AG04450 (cell line): ENCODE measurements around the gene DCBLD1. TPM values are rescaled to one million over a fixed set of nuclear protein-coding genes. Genes with fewer than 3 reads are reported as not detected.
"Not testable (repeated sequence)": the region's sequence is repeated elsewhere in the genome, so short reads cannot be mapped to it uniquely, and the experiment has no call there.

Experiments
- CTCF ChIA-PET: fragments of 300-600, 350-600 bp; formaldehyde crosslinking; extraction: SDS; loops from one replicate; lab custom pipeline; 2022; ENCODE audit warnings: antibody characterized with exemption, inconsistent platforms; lab: Charles Lee
- POLR2A ChIA-PET: fragments of 350-600 bp; formaldehyde crosslinking; extraction: SDS; loops from one replicate; lab custom pipeline; 2021; ENCODE audit warnings: antibody characterized with exemption, inconsistent platforms; lab: Yijun Ruan, JAX
- DNase-seq: peaks from one replicate; pipeline ENCODE4 v3.0.0-alpha.2; 2011; ENCODE audit warnings: low read depth, low spot score
- H3K27ac ChIP-seq: one replicate; pipeline ENCODE4 v1.5.1; 2012; ENCODE audit warnings: low read depth, low read length, control low read depth
- H3K27me3 ChIP-seq: one replicate; pipeline ENCODE4 v1.6.0; 2012; ENCODE audit warnings: low read length; ENCODE audit not compliant: control insufficient read depth, insufficient read depth
- H3K4me3 ChIP-seq: 2 replicates; pipeline ENCODE4 v1.5.1; 2011; ENCODE audit warnings: mild to moderate bottlenecking, low read depth, low read length, control low read depth
- H3K9me3 ChIP-seq: 2 replicates; pipeline ENCODE4 v1.5.1; 2012; ENCODE audit warnings: low read length; ENCODE audit not compliant: control insufficient read depth, insufficient read depth
- polyA plus RNA-seq: library from polyadenylated mRNA; depleted of rRNA; stranded (reverse); fragments of >200 nt; gene quantifications from 2 replicates; pipeline ENCODE4 v1.2.3, GENCODE V29; 2011
- TF ChIP-seq, protein P1 (sequence below): IDR thresholded peaks from 2 replicates; pipeline ENCODE4 v1.5.1; 2011; ENCODE audit warnings: low read depth, low read length, control low read depth, inconsistent platforms

Gene DCBLD1
- polyA plus RNA-seq, 1 experiment, result 19.0 TPM

DNA sequence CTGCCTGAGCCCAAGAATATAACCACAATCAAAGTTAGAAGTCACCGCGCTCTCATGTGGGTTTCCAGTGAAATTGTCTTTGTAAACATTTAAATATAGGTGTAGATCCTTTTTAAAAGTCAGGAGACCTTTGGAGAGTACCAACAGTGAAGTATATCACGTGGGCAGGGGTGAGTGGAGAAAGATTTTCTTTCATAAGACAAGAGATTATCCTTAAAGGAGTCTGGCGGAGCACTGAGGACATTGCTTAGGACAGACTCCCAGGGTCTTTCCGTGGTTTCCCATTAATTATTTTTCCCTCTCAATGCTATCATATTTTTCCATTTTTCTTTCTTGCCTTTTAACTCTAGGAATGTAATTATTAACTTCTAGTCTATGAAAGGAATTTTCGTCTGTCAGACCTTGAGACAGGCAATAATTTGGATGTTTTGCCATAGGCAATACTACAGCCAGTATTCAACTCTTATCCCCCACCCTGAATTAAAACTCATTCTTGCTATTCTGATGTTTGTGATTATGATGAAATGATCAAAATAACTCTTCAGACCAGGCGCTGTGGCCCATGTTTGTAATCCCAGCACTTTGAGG, 31.4 kb downstream of the DCBLD1 start:
- no peak overlapping the region for H3K4me3 ChIP-seq
- no peaks in the 10 kb centered on the region for H3K27me3 ChIP-seq
- CTCF ChIA-PET, result no interaction called here
- no peak overlapping the region for H3K27ac ChIP-seq
- POLR2A ChIA-PET, result interaction anchor here (0.7 kb wide), 1 partner anchor 215 kb away, joined by 3 read pairs; no protein-coding TSS in a partner anchor
- no peaks in the 10 kb centered on the region for H3K9me3 ChIP-seq
- TF ChIP-seq, protein P1, sequence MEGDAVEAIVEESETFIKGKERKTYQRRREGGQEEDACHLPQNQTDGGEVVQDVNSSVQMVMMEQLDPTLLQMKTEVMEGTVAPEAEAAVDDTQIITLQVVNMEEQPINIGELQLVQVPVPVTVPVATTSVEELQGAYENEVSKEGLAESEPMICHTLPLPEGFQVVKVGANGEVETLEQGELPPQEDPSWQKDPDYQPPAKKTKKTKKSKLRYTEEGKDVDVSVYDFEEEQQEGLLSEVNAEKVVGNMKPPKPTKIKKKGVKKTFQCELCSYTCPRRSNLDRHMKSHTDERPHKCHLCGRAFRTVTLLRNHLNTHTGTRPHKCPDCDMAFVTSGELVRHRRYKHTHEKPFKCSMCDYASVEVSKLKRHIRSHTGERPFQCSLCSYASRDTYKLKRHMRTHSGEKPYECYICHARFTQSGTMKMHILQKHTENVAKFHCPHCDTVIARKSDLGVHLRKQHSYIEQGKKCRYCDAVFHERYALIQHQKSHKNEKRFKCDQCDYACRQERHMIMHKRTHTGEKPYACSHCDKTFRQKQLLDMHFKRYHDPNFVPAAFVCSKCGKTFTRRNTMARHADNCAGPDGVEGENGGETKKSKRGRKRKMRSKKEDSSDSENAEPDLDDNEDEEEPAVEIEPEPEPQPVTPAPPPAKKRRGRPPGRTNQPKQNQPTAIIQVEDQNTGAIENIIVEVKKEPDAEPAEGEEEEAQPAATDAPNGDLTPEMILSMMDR, result no peak
- DNase-seq, result no peak

DNA sequence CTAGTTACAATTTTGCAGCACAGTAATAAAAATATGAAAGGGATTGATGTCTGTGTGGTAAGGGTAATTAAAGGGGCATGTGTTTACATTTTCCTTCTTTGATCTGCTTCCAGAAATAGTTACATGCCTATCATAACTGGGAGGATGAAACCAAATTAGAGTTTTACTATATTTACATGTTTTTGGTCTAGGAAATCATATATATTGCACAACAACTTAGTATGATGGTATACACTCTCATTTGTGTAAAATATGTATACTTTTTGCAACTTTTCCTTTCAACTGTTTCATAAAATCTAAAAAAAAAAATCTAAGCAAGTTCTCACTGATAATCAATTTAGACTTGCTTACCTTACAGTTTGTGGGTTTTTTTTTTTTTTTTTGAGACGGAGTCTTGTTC, 32.2 kb downstream of the DCBLD1 start:
- TF ChIP-seq, protein P1, result no peak

DNA sequence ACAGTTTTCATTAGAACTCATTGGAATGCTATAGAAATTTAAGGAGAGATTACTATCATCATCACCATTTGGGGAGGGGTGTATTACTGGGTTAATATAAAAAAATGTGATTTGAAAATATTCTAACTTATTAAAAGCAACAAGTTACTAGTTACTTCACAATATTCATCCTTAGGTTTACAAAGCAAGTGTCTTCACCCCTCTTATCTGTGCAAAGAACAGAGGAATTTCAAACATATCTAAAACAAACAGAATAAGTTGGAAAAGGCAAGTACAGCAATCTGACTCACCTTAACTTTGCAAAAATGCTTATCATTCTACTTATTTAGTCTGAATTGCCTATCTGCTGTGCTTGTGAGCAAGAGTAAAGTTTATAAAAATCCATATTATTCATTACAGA, 32.9 kb downstream of the DCBLD1 start:
- no peak overlapping the region for H3K4me3 ChIP-seq
- no peak for DNase-seq
- no peak overlapping the region for H3K27ac ChIP-seq
- H3K9me3 ChIP-seq, result no peaks in the 10 kb centered on the region
- ChIA-PET CTCF (no interaction called here), POLR2A (no interaction called here)
- H3K27me3 ChIP-seq, result no peaks in the 10 kb centered on the region
- TF ChIP-seq, protein P1, result no peak

More for the DNA sequence above, 32.2 kb downstream of the DCBLD1 start:
- H3K27me3 ChIP-seq, result no peaks in the 10 kb centered on the region
- DNase-seq, result no peak
- POLR2A ChIA-PET, result interaction anchor here (0.7 kb wide), 1 partner anchor 214 kb away, joined by 3 read pairs; no protein-coding TSS in a partner anchor
- CTCF ChIA-PET, result no interaction called here
- H3K4me3 ChIP-seq, result no peak overlapping the region
- no peaks in the 10 kb centered on the region for H3K9me3 ChIP-seq
- H3K27ac ChIP-seq, result no peak overlapping the region

DNA sequence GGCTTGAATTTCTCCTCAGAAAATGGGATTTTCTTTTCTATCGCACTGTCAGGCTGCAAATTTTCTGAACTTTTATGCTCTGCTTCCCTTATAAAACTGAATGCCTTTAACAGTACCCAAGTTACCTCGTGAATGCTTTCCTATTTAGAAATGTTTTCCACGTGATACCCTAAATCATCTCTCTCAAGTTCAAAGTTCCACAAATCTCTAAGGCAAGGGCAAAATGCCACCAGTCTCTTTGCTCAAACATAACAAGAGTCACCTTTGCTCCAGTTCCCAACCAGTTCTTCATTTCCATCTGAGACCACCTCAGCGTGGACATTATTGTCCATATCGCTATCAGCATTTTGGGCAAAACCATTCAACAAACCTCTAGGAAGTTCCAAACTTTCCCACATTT, 35.5 kb downstream of the DCBLD1 start:
- H3K9me3 ChIP-seq, H3K27me3 ChIP-seq, POLR2A ChIA-PET, DNase-seq, CTCF ChIA-PET, H3K27ac ChIP-seq, H3K4me3 ChIP-seq: not testable (repeated sequence)

- ChIA-PET POLR2A (no interaction called here), CTCF (no interaction called here)
- no peak for DNase-seq
- Histone ChIP-seq H3K4me3 (no peak overlapping the region), H3K27ac (no peak overlapping the region), H3K27me3 (no peaks in the 10 kb centered on the region), H3K9me3 (no peaks in the 10 kb centered on the region)
- TF ChIP-seq, protein P1, result no peak
These were observed 36.4 kb downstream of the DCBLD1 start for GRCh38 chr6:117518870-117519269.
